Gastroesophageal sphincter (tissue), 3 donors: ENCODE results near the gene TJP3.

Source experiments
- CTCF ChIP-seq, 4 experiments: fragments of 200-600 bp in 2 of 4; fragments of 450-650 bp in 2 of 4; sonication (generic) in 1 of 4; IDR thresholded peaks; one replicate each; pipeline ENCODE4 v1.5.1; 2017 to 2019; ENCODE audit warnings: antibody characterized with exemption in 4 of 4, mild to moderate bottlenecking in 2 of 4, moderate library complexity in 2 of 4
- POLR2A ChIP-seq, 2 donors: fragments of 450-650 bp; IDR thresholded peaks; one replicate each; pipeline ENCODE4 v1.6.1; 2017; ENCODE audit warnings: antibody characterized with exemption in 2 of 2, mild to moderate bottlenecking in 2 of 2, moderate library complexity in 1 of 2

- no peak for TF ChIP-seq CTCF (IDR thresholded peaks at IDR 0.05)
- no peak for TF ChIP-seq POLR2A (IDR thresholded peaks at IDR 0.05)
These were observed 65.8 kb downstream of the TJP3 start for GRCh38 chr19:3773814-3774515.
